GM18519 (cell line): ENCODE data around the gene ARL14EP.

Experiments
- ATAC-seq: cut with Tn5 transposase; IDR thresholded peaks from one replicate; pipeline ENCODE4 v1.9.1; 2021; ENCODE audit warnings: mild to moderate bottlenecking, moderate library complexity; ENCODE audit not compliant: unreplicated experiment, low FRiP score

Gene ARL14EP

DNA sequence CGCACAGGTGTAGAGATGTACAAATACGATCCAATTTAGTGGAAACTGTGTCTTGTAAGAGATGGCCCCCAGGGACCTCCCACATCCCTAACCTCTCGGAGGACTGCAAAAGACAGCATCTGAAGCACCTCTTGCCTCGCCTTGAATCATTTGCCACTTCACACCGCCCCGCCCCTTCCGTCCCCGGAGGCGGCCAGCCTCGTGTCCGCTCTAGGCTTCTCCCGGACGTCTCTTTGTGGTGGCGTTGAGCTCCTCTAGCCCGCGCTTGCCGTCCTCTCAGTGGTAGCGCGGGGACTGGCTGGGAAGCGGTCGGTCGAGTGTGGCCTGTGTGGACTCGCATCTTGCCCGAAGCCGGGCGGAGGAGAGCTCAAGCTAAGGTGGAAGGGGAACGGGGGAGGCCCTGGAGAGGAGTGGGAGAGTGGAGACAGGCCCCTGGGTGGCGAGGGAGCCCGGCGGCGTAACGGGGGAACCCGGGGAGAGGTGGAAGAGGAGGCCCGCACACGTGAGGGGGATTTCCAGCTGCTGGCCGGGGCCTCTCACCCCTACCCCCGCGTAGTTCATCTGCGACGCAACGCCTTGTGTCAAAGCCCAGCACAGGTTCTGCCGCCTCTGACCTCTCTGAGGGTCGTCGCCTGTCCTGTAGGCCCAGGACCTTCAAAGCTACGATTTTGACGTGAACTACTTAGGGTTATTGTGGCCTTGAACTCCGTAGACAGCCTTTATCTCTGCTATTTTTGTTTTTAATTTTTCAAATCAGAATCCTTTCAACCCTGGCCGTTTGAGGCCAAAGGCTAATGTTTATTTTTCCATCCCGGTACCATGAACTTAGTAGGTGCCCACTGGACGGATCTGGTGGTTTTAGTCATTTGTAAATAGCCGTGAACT lies at the start of gene ARL14EP:
Gene ARL14EP, plus strand, starts transcription at position 279 of the 885 bp plus-strand sequence. CDS start 7,845 bp downstream, outside the sequence.
- peak; percentile 97 for ATAC-seq

- ATAC-seq = no peak
These were observed 45.7 kb upstream of the ARL14EP start for GRCh38 chr11:30277176-30277575.

- no peak for ATAC-seq
These were observed 43.1 kb upstream of the ARL14EP start for GRCh38 chr11:30279796-30280195.

DNA sequence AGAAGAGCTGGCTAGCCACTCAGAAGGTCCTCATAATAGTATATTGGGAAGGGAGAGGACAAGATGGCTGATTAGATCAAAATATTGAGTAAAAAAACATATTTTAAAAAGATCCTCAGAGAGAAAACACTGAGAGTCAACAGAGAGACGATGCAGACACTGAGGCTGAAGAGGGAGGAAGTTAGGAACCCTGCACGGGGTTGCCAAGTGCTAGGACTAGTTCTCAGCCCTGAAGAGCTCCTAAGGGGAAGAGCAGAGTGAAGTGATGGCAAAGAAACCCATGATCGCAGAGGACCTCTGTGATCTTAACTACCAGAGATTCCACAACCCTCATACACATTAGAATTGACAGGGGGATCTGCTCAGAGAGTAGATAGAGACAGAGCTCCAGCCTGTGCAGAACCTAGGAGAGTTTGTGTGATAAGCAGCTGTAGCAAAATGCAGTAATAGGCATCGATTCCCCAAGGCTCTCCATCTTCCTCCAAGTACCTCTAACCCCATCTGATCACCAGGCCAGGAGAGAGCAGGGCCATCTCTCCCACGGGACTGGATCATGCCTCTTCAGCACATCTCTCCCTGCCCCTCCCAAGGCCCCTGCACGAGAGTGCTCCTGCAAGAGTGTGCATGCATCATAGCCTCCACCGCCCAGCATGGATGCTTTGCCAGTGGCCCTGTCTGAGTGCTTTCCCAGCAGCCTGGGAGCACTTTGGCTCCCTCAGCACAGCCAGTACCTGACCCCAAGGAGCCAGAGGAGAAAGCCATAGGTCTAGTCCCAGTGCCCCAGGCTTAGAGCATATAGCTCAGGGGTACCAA lies 41.2 kb upstream of the ARL14EP start:
- ATAC-seq = peak; percentile 17

GRCh38 chr11:30282289-30282631 lies 40.6 kb upstream of the ARL14EP start:
- peak; percentile 50 for ATAC-seq

GRCh38 chr11:30284836-30285235 lies 38.1 kb upstream of the ARL14EP start:
- ATAC-seq = no peak

DNA sequence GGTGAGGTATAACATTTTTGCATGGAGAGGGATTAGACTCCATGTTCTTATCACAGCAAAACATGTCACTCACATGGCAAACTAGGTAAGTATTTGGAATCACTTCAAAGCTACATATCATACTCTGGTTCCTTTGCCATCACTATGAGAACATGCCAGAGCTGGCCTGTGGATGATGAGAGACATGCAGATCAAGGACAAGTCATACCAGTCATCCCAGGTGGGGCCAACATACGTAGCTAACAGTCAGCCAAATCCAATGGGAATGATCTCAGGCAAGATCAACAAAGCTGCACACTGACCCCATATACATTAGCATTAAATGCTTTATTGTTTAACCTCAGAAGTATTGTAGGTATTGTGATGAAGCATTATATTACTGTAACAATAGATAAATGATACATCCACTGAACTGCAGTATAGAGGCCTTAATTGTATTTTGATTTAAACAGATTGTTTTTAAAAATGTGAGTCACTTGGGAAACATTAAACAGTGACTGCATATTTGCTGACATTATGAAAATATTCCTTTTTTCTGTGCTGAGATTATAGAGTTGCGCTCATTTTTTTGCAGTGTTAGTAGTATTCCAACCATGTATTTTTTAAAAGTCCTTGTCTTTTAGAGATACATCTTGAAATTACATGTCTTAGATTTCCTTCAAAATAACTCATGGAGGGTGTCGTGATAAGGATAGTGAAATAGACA lies 37.3 kb upstream of the ARL14EP start:
- no peak for ATAC-seq

DNA sequence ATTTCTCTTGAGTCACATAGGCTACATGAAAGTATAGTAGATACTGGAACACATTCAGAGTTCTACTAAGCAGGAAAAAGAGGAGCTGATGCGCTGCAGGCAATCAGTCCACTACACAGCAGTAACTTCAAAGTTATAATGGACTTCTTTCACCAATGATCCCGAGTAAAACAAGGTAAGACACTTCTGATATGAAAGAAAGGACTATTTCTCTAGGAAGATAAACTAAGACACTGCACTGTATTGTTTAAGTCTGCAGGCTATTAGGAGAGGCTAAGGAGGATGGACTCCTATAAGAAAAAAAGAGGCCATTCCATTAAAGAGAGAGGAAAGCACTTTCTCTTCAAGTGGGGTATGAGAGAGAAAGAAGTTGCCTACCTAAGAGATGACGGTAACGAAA lies 31.6 kb upstream of the ARL14EP start:
- ATAC-seq = no peak

GRCh38 chr11:30292545-30292944 lies 30.4 kb upstream of the ARL14EP start:
- no peak for ATAC-seq

DNA sequence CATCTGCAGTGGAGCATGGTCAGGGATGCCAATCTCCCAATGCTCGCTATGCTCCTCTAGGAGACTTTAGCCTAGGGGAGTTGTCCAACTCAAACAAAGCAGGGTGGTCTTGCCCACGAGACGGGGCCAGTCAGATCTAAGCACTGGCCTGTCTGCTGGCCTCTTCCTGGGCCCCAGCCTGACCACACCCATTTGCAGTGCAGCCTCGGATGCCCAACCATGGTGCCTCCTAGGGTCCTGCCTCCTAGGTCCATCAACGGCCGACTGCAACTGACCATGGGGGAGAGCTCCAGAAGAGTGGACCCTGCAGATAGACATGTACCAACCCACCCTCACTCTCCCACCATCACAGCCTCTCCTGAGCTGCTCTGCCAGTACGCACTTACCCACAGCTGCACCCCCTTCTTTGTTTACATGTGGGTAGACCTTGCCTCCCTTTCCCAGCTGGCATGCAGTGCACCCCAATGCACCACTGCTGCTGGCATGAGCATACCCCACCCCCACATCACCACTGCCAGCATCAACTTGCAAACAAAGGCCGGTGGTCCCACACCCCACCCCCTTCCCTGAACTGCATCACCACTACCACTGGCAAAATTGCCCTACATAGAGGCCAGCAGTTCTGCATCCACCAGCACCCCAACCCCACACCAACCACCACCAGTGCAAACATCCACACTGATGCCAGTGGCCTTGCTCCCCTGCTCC lies 27.6 kb upstream of the ARL14EP start:
- no peak for ATAC-seq

DNA sequence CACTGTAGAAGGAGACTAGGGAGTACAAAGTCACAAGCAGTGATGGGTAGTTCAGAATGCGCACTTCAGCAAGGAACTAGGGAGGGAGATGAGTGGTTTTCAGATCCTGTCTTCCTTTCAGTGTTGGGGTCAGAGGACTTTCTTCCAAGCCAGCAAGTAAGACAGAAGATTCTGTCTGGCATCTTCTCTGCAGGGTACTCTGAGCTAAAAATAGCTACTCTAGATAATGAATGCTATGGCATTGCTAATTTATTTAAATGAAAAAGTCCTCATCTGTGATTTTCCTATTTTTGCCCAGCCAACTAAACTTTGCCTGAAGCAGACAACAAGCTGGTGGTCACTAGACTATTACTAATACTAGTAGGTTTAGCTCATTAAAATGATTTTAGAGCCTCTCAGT lies 18.3 kb upstream of the ARL14EP start:
- no peak for ATAC-seq

DNA sequence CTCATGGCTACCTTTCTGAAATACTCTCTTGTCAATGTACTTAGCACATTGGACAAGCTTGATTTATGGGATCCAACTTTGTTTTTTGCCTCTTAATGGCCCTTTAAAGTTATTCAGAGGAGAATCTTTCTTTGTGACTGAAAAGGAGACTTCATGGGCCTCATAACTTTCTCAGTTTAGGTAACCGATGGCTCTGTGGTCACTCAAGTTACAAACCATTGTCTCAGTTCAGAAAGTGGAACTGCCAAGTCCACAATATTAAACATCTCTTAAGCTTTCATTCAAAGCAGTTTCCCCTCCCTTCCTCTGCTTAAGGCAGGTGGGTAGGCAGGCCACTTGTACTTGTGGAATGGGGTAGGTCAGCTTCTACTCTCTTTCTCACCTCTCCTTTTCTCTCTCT lies 12.3 kb upstream of the ARL14EP start:
- peak; percentile 92 for ATAC-seq

DNA sequence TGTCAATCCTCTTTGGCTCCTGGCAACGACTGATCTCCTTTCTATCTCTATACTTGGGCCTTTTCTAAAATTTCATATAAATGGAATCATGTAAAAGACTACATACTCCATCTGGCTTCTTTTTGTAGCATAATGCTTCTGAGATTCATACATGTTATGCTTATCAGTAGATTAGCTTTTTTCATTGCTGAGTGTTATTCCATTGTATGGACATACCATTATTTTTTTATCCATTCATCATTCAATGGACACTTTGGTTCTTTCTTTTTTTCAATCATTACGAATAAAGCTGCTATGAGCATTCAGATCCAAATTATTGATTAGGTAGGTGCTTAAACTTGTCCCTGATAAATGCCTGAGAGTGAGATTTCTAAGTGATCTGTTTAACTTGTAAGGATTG lies 11.7 kb upstream of the ARL14EP start:
- ATAC-seq = no peak

- ATAC-seq = no peak
These were observed 10.7 kb upstream of the ARL14EP start for GRCh38 chr11:30312243-30312642.

DNA sequence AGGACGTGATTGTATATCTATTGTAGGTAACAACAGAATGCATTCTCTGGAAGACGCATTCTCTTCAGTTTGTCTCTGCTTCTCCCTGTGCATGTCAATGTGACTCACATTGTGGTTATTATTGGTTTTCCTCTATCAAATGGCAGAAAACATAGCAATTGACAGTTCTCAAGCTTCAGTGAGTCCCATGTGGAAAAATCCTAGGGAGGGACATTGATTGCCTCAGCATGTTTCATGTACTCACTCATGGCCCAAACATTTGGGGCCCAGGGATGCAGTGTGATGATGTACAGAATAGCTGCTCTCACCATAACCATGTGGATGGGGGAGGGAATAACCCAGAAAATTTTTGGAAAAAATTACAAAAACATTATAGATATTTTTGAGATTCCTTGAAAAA lies 9.3 kb upstream of the ARL14EP start:
- ATAC-seq = no peak

GRCh38 chr11:30314625-30315024 lies 8.3 kb upstream of the ARL14EP start:
- ATAC-seq = no peak

DNA sequence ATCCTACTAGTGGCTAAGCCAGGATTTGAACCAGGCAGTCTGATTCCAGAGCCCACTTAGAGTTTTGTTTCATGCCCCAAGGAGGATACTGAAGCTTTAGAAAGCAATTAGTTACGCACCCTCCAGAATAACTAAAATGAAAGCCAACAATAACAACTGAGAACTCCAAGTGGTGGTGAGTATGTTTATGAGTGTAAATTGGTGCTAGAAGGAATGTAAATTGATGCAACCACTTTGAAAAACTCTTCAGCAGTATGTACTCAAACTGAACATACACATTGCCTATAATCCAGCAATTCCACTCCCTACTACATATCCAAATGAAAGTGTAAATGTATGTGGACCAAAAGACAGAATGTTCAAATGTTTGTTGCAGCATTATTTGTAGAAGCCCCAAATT lies 6.7 kb upstream of the ARL14EP start:
- no peak for ATAC-seq

DNA sequence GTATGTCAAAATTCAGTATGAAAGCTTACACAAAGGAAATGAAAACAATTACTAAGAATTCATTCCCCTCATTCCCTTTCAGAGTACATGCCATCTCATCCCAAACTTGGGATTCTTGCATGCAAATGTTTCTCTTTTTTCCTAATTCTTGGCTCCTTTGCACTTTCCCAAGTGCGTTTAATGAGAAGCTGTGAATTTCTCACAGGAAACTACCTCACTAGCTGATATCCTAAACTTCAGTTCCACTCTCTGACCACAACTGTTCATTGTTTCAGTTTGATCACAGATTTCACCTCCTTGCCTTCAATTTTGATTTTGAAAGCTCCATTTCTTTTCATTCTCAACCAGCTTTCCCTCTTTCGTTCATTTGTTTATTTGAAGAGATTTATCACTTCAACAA lies 5.9 kb upstream of the ARL14EP start:
- peak; percentile 43 for ATAC-seq

GRCh38 chr11:30321321-30321720 lies 1.6 kb upstream of the ARL14EP start:
- ATAC-seq = no peak

- ATAC-seq = no peak
These were observed 713 bp upstream of the ARL14EP start for GRCh38 chr11:30322191-30322590.
